H54 (cell line): ENCODE measurements around the gene M1AP.
A peak's percentile ranks its signal among the peaks of the same experiment; 100 is the strongest.

ENCODE experiments used
- DNase-seq: peaks from one replicate; pipeline ENCODE4 v3.0.0; 2011; ENCODE audit warnings: low spot score, mixed read lengths; ENCODE audit not compliant: insufficient read length
- FAIRE-seq: peaks from 3 replicates; lab custom pipeline; 2011; peaks lifted over from hg19 to GRCh38; lab: Jason Lieb, UNC
- POLR2A ChIP-seq: IDR thresholded peaks from 2 replicates; pipeline ENCODE4 v1.6.1; 2011; ENCODE audit warnings: low read depth, mild to moderate bottlenecking, low read length

The M1AP gene

DNA sequence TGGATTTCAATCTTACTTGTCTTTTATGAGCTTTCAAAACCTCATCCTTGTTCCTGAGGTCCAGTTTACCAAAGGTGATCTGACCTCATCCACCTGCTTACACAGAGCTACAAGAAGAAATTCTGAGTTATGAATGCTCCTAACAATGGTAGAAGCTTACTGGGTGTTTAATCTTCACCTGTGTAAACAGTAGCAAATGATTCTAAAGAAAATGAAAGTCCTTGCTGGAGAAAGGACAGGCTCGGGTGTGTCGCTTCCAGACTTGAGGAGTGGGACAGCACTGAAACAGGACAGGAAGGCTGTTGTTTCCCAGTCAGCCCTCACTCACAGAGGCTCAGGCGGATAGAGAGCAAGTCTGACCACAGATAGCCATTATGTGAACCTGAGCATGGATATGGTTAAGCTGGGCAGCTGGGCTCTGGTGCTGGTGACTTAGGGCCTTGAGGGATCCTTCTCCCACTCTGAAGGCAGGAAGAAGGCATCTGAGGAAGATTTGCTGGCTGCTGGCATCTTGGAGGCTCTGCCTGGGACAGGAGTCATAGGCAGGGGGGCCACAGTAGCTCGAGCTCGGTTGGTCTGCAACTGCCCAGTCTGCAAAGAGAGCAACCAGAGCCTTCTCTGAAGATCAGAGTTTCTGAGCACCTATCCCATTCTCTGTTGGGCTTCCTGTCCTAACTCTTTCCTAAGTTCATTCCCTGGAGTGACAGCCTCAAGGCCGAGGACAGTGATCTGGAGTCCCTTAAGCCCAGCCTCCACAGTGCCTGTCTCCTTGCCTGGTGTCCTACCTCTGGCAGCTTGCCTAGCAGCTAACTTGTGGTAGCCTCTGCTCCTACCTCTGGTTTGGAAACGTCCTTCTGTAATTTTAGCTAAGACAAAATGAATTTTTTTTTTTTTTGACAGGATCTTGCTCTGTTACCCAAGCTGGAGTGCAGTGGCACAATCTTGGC lies 89.6 kb downstream of the M1AP start:
- DNase-seq (no peak), FAIRE-seq (no peak)
- TF ChIP-seq POLR2A = no peak

DNA sequence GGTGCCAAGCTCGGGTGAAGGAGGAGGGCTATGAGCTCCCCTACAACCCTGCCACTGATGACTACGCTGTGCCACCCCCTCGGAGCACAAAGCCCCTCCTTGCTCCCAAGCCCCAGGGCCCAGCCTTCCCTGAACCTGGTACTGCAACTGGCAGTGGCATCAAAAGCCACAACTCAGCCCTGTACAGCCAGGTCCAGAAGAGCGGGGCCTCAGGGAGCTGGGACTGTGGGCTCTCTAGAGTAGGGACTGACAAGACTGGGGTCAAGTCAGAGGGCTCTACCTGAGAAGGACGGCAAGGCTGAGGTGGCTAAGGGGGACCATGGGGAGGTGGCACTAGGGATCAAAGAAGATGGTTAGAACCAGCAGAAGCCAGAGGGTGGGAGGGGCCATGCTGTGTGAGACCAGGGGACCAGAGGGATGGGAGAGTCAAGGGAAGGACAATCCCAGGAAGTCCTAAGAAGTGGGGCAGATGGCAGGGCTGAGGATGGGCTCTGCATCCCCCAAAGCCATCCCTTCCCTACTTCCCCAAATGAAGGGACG lies 91.2 kb downstream of the M1AP start:
- FAIRE-seq (no peak), DNase-seq (no peak)
- TF ChIP-seq POLR2A = no peak

DNA sequence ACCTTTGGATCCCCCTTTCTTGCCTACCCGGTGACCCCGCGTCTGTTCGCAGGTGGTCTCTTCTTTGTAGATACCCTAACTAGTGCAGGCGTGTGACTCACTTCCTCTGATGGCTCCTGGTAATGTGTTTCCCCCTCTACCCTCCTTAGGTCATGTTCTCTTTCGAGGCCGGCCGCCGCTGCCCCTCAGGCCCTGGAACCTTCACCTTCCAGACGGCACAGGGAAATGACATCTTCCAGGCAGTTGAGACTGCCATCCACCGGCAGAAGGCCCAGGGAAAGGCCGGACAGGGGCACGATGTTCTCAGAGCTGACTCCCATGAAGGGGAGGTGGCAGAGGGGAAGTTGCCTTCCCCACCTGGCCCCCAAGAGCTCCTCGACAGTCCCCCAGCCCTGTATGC lies 92.0 kb downstream of the M1AP start:
- no peak for TF ChIP-seq POLR2A
- no peak for FAIRE-seq

DNA sequence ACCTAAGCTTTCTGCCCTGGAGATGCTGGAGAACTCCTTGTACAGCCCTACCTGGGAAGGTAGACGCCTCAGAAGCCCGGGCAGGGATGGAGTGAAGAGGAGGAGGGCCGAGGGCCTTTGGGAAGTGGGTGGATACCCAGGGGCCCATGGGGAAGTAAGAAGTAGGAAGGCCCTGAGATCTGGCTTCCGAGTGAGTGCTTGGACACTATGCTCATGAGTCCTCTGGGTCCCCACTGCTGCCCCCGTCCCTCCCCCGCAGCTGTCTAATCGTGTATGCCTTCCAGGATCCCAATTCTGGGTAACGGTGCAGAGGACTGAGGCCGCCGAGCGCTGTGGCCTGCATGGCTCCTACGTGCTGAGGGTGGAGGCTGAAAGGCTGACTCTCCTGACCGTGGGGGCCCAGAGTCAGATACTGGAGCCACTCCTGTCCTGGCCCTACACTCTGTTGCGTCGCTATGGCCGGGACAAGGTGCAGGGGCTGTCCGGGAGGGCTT lies 92.5 kb downstream of the M1AP start:
- FAIRE-seq (no peak), DNase-seq (no peak)
- no peak for TF ChIP-seq POLR2A

More for the DNA sequence above, 92.0 kb downstream of the M1AP start:
- DNase-seq = no peak

DNA sequence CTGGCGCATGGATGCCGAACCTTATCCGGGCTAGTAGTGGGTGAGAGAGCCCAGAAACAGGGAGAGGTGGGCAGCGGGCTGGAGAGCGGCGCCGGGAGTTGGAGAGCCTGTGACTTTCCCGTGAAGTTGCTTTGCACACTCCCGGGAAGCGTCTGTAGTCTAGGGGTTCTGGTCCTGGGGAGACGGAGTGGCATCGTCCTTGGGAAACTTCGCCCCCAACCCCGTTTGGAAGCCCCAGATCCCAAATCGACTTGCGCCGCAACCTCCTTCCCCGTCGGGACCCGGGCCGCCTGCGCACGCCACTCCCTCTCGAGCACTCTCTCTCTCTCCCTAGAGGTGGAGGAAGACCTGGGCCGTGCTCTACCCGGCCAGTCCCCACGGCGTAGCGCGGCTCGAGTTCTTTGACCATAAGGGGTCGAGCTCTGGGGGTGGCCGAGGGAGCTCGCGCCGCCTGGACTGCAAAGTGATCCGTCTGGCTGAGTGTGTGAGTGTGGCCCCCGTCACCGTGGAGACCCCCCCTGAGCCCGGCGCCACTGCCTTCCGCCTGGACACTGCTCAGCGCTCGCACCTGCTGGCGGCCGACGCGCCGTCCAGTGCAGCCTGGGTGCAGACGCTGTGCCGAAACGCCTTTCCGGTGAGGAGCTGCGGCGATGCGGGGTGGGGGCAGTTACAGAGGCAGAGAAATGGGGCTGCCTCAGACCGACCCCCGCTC lies 93.2 kb downstream of the M1AP start:
- no peak for FAIRE-seq
- DNase-seq = peak; percentile 59
- 0 out of 2 replicates have a peak, but pooled peaks have one; percentile 25 for TF ChIP-seq POLR2A

DNA sequence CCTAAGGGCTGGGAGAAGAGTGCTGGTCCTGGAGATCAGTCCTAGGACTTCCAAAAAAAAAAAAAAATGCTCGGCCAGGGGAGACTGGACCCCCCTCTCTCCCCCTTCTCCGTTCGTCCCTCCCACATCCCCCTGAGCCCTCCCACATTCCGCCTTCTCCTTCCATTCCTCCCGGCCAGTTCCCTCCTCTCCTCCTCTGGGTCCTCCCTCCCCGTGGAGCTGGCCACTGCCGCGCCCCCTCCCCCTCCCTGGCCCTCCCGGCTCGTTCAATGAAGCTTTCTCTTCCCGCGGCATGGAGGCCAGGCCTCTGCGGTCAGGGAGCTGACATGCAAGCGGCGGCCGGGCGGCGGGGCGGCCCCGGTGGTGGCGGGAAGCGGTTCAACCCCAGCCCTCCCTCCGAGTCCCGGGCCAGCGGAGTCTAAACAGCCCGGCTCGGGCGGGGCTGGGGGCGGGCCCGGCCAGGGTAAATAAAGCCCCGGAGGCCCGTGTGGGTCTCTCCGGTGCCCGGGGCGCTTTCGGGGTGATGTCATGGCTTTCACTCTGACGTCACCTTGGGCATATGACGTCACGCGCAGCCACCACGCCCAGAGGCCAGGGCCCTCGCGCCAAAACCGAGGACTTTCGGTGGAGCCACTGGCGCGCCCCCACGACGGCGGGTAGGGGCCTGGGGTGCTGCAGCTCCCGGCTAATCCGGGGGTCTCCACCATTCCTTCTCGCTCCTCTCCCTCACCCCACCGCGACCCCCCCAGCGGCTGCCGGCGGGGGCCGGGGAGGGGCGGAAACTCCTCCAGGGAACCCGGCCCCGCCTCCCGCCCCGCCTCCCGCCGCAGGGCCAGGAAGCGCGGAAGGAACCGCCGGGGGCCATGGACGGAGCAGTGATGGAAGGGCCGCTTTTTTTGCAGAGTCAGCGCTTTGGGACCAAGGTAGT lies 94.0 kb downstream of the M1AP start, which contains the start of the genes DOK1 and LOXL3:
Gene DOK1 (plus strand): TSS at position 829 of the 928 bp plus-strand sequence. CDS start 35 bp downstream, at position 864.
Gene LOXL3 (minus strand): TSS at position 51 of the 928 bp plus-strand sequence. CDS start 1,308 bp downstream, outside the sequence.
- TF ChIP-seq POLR2A = peak; percentile 43; the same call in 1 of the 2 replicates
- DNase-seq (peak; percentile 90), FAIRE-seq (no peak)

DNA sequence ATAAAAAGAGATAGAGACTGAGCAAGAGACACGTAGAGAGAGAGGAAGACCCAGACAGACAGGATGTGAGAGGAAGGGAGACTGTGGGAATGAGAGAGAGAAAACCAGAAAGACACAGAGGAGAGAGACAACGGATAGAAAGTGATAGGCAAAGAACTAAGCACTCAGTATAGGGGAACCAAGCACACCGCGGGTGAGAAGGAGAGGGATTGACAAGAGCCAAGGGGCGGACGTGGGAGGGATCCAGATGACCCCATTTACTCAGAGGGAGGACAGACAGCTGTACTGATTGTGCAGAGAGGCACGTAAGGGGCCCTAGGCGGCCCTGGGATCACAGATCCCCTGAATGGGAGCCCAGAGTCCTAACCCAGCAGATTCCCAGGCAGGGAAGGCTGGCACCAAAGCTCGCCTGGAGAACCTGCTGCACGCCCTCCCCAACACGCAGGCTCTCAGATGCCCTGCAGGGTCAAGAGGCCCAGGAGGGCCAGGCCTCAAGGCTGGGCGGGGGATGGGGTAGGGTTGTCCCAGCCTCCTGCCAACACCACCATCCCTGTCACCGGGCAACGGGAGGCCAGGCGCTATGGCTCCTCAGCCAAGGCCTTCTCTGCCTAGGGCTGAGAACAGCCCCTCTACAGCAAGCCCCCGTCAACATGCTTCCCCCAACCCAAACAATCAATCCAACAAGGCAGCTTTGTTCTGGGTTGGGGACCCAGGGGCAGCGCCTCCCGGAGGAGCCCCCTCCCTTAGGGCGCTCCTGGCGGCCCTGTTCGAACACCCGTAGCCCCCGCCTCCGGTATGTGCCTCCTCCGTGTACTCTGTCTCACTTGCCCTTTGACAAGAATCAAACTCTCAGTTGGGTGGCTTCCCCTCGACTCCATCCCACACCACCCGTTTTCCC lies 95.0 kb downstream of the M1AP start:
- TF ChIP-seq POLR2A = no peak
- FAIRE-seq (no peak), DNase-seq (no peak)

DNA sequence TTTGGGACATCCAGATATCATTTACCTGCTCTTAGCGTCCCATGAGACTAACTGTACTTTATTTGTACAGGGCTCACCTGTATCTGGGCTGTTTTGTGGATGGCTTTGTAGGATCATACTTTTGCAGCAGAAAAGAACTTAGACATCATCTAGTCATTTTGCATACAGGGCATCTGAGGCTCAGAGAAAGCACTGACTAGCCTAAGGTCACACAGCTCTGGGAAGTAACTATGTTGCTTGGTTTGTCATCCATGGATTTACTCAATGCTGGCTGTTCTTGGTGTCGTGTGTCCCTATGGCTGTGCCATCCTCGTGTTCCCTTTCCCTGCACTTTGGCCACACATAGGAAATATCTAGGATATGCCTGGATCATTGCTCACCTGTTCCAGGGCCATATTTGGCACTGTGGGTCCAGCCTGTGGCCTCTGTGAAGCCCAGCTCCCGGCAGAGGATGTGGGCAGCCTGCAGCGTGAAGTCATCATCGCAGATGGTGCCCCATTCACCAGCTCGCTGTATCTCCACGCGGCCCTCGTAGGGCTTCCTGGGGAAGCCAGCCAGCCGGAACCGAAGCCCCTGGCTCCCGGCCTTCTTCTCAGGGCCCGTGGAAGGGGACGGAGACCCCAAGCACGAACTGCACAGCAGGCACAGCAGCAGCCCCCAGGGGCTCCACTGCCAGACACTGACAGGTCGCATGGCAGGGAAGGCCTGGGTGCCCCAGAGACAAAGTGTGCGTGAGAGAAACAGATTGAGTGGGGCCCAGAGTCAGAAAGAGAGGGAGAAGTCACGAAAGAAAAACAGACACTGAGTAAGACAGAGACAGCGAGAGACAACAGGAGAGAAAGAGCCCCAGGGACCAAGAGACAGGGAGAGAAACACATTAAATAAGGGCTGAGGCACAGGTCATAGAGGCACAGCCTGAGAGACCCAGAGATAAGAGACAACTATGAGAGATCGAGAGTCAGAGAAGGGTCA lies 95.9 kb downstream of the M1AP start:
- DNase-seq = no peak
- TF ChIP-seq POLR2A = no peak
- FAIRE-seq = no peak

DNA sequence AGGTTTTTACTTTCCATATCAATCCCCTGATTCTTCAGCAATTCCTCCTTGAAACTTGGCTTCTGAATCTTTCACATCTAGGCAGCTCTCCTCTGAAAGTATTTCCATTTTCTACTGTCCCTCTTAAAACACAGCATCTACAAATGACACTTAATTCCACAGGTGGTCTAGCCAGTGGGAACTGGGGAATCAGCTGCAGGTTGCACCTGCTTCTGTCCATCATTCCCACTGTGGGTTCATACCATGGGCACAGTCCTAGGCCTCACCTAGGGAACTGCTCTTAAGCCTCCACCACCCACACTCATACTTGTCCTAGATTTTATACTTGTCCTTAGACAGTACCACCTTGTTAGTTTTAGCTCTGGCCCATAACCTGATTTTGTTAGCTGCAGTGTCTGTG lies 96.6 kb downstream of the M1AP start:
- TF ChIP-seq POLR2A = no peak
- no peak for FAIRE-seq
- DNase-seq = no peak

DNA sequence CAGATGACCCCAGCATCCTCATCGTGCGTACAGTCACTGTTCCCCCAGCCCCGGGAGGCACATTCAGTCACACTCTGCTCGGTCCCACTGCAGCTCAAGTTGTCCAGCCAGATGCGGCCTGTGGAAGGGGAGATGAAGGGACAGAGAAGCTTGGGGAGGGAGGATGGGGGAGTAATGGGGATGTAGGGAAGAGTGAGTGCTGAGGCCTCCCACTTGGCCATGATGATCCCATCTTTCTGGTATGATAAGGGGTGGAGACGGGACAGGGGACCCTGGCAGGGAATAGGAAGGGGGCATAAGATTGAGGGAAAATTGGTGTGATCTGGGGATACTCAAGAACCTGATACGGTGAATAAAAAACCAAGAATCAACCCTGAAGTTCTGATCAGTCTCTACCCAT lies 97.9 kb downstream of the M1AP start:
- FAIRE-seq = no peak
- TF ChIP-seq POLR2A = no peak
- DNase-seq = no peak
